MM.1S (cell line): ENCODE measurements around the gene TUBAL3.

Experiments
- DNase-seq: peaks from one replicate; pipeline ENCODE4 v3.0.0-alpha.2; 2015
- H2AFZ ChIP-seq: fragments of 300-600 bp; sonication (generic); 2 replicates; pipeline ENCODE4 v1.6.0; 2016; ENCODE audit warnings: antibody characterized with exemption, low read length
- H3F3A ChIP-seq: fragments of 300-600 bp; sonication (generic); 2 replicates; pipeline ENCODE4 v1.6.1; 2016; ENCODE audit warnings: mild to moderate bottlenecking, antibody characterized with exemption, low read length, moderate library complexity, mixed read lengths; ENCODE audit not compliant: insufficient read depth
- H3K27ac ChIP-seq: fragments of 300-600 bp; sonication (generic); 2 replicates; pipeline ENCODE4 v1.5.1; 2016; ENCODE audit warnings: mild to moderate bottlenecking, low read length
- H3K27me3 ChIP-seq: fragments of 300-600 bp; sonication (generic); replicated peaks from 2 replicates; pipeline ENCODE4 v1.6.0; 2016; ENCODE audit warnings: low read length; ENCODE audit not compliant: insufficient read depth
- H3K36me3 ChIP-seq: fragments of 300-600 bp; sonication (generic); replicated peaks from 2 replicates; pipeline ENCODE4 v1.6.1; 2016; ENCODE audit warnings: mild to moderate bottlenecking, low read length, mixed read lengths; ENCODE audit not compliant: insufficient read depth
- H3K4me1 ChIP-seq: fragments of 300-600 bp; sonication (generic); 2 replicates; pipeline ENCODE4 v1.6.1; 2016; ENCODE audit warnings: low read length, mixed read lengths
- H3K4me2 ChIP-seq: fragments of 300-600 bp; sonication (generic); 2 replicates; pipeline ENCODE4 v1.6.0; 2016; ENCODE audit warnings: low read depth, low read length
- H3K4me3 ChIP-seq: fragments of 300-600 bp; sonication (generic); 2 replicates; pipeline ENCODE4 v1.5.1; 2016; ENCODE audit warnings: low read length, mixed read lengths
- H3K79me2 ChIP-seq: fragments of 300-600 bp; sonication (generic); 2 replicates; pipeline ENCODE4 v1.6.1; 2016; ENCODE audit warnings: mixed run types, low read length, mixed read lengths
- H3K9ac ChIP-seq: fragments of 300-600 bp; sonication (generic); 2 replicates; pipeline ENCODE4 v1.6.1; 2016; ENCODE audit warnings: low read length, mixed read lengths
- H3K9me2 ChIP-seq: fragments of 300-600 bp; sonication (generic); replicated peaks from 2 replicates; pipeline ENCODE4 v1.6.1; 2016; ENCODE audit warnings: mild to moderate bottlenecking, low read length, mixed read lengths; ENCODE audit not compliant: insufficient read depth
- H3K9me3 ChIP-seq: fragments of 300-600 bp; sonication (generic); replicated peaks from 2 replicates; pipeline ENCODE4 v1.6.1; 2016; ENCODE audit warnings: mild to moderate bottlenecking, low read length, mixed read lengths; ENCODE audit not compliant: insufficient read depth
- H4K20me1 ChIP-seq: fragments of 300-600 bp; sonication (generic); 2 replicates; pipeline ENCODE4 v1.6.1; 2016; ENCODE audit warnings: mild to moderate bottlenecking, low read length, moderate library complexity, mixed read lengths; ENCODE audit not compliant: insufficient read depth
- CTCF ChIP-seq: fragments of 300-600 bp; sonication (generic); IDR thresholded peaks from 2 replicates; pipeline ENCODE4 v1.5.1; 2016; ENCODE audit warnings: antibody characterized with exemption, low read length, mixed read lengths
- EZH2 ChIP-seq: fragments of 300-600 bp; sonication (generic); optimal IDR thresholded peaks from 2 replicates; pipeline ENCODE3; 2017; ENCODE audit warnings: low read depth, mild to moderate bottlenecking, antibody characterized with exemption, low read length, mixed read lengths
- EZH2phosphoT487 ChIP-seq: fragments of 300-600 bp; sonication (generic); IDR thresholded peaks from 2 replicates; pipeline ENCODE4 v1.6.1; 2018; ENCODE audit warnings: antibody characterized with exemption, low read length

TUBAL3 gene

GRCh38 chr10:5442065-5442989, 37.7 kb upstream of the TUBAL3 start:
- no peaks in the 10 kb centered on the region for H4K20me1 ChIP-seq
- peak overlapping the region; percentile 33; the same call in 1 of the 2 replicates for H3K27ac ChIP-seq
- no peaks in the 10 kb centered on the region for H3K9me2 ChIP-seq
- no peaks in the 10 kb centered on the region for H3K27me3 ChIP-seq
- no peaks in the 10 kb centered on the region for H3K9me3 ChIP-seq
- H3K9ac ChIP-seq = no peak overlapping the region
- H3K4me1 ChIP-seq = peaks cover 18% of the 10 kb centered on the region
- H3K79me2 ChIP-seq = peaks cover 44% of the 10 kb centered on the region
- H3K4me2 ChIP-seq = peak overlapping the region; percentile 57; the same call in 1 of the 2 replicates
- TF ChIP-seq EZH2 = no peak
- peak; percentile 68 for TF ChIP-seq CTCF
- no peaks in the 10 kb centered on the region for H3K36me3 ChIP-seq
- no peak overlapping the region for H2AFZ ChIP-seq
- no peak overlapping the region for H3K4me3 ChIP-seq
- peak; percentile 51 for DNase-seq
- peaks cover 29% of the 10 kb centered on the region for H3F3A ChIP-seq

- no peaks in the 10 kb centered on the region for H3K9me3 ChIP-seq
- H3K9me2 ChIP-seq = no peaks in the 10 kb centered on the region
- H3K36me3 ChIP-seq = no peaks in the 10 kb centered on the region
- peaks cover 40% of the 10 kb centered on the region for H3K79me2 ChIP-seq
- H4K20me1 ChIP-seq = no peaks in the 10 kb centered on the region
- H3F3A ChIP-seq = peaks cover 18% of the 10 kb centered on the region
- H3K4me2 ChIP-seq = no peak overlapping the region
- TF ChIP-seq EZH2 (no peak), EZH2phosphoT487 (no peak), CTCF (no peak)
- H3K4me3 ChIP-seq = no peak overlapping the region
- H3K4me1 ChIP-seq = peaks cover 21% of the 10 kb centered on the region
- no peak overlapping the region for H3K27ac ChIP-seq
- no peak for DNase-seq
- H2AFZ ChIP-seq = no peak overlapping the region
- no peaks in the 10 kb centered on the region for H3K27me3 ChIP-seq
- no peak overlapping the region for H3K9ac ChIP-seq
Observed at GRCh38 chr10:5441106-5441505, 36.5 kb upstream of the TUBAL3 start.

GRCh38 chr10:5440206-5440605, 35.6 kb upstream of the TUBAL3 start:
- TF ChIP-seq EZH2phosphoT487 = no peak
- no peak for TF ChIP-seq CTCF
- Histone ChIP-seq H3K36me3 (no peaks in the 10 kb centered on the region), H3K4me1 (peaks cover 18% of the 10 kb centered on the region), H3K4me2 (no peak overlapping the region), H3K4me3 (no peak overlapping the region), H3K9me3 (no peaks in the 10 kb centered on the region), H3K9ac (no peak overlapping the region), H4K20me1 (no peaks in the 10 kb centered on the region), H3K27ac (no peak overlapping the region), H3K79me2 (peaks cover 37% of the 10 kb centered on the region), H3F3A (peaks cover 11% of the 10 kb centered on the region), H2AFZ (no peak overlapping the region), H3K9me2 (no peaks in the 10 kb centered on the region), H3K27me3 (no peaks in the 10 kb centered on the region)
- no peak for DNase-seq
